GM19239 (cell line): Measurements from ENCODE around the gene FBXO36.

Experiments
- DNase-seq: peaks from one replicate; pipeline ENCODE4 v3.0.0; 2011; ENCODE audit warnings: low spot score; ENCODE audit not compliant: insufficient read length
- FAIRE-seq: peaks from 2 replicates; lab custom pipeline; 2011; peaks lifted over from hg19 to GRCh38; lab: Jason Lieb, UNC

FBXO36 gene

DNA sequence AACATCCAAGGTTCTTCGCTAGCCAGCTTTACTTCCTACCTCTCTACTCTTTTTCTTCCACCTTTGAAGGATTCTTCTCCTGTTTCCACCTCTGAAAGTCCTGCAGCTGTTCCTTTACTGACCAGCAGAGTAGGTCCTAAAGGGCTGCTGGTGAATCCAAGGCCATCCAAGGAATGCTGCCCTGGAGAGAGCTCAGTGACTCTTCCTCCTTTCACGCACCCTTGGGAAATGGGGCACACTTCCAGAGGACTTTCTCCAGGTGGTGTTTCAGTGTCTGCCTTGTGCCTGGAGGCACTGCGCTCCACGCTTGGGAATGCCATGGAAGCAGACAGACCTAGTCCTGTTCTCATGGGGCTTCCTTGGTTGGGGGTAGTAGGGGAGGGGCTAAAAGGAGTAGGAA lies 101.0 kb downstream of the FBXO36 start:
- DNase-seq (no peak), FAIRE-seq (no peak)

- FAIRE-seq (no peak), DNase-seq (no peak)
Measured at GRCh38 chr2:230042195-230042594, 119.9 kb downstream of the FBXO36 start.

DNA sequence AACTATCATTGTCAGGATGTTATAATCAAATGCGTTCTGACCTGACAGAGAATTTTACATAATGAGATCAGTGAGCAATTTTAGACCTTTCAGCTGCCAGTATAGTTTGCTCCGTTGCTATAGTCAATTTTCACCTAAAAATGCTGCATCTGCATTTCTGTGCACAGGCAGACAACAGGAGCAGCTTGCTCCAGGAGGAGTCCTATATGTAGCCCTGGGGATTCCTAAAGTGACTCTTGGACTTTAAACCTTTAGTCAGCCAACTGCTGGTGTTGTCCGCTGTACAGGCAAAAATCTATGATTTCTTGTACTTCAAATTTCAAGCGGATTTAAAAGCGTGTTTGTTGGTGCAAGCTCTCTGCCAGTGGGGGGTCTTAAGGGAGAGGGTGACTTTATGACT lies 120.7 kb downstream of the FBXO36 start:
- DNase-seq (no peak), FAIRE-seq (no peak)

- DNase-seq: no peak
- no peak for FAIRE-seq
Measured at GRCh38 chr2:230043461-230043860, 121.2 kb downstream of the FBXO36 start.

- DNase-seq (no peak), FAIRE-seq (no peak)
Measured at GRCh38 chr2:230046491-230046890, 124.2 kb downstream of the FBXO36 start.

- FAIRE-seq (no peak), DNase-seq (no peak)
Measured at GRCh38 chr2:230048010-230048671, 125.8 kb downstream of the FBXO36 start.

DNA sequence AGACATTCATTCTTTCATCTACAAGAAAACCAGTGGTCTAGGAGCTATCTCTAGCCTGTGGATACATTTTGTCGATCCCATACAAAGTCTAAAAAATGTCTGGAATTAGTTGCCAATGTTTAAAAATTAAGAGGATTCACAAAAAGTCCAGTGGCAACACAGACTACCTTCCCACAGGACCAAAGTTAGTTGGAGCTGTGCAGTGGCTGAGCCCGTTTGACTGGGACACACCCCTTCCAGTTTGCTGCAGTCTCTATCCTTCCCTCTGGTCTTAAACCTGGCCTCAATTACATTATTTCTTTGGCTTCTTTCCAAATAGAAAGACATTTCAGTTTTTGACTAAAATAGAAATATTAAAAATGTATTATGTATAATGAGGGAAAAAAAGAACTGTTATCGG lies 127.8 kb downstream of the FBXO36 start:
- DNase-seq: no peak
- FAIRE-seq: no peak

- FAIRE-seq (no peak), DNase-seq (no peak)
Measured at GRCh38 chr2:230052299-230052698, 130.0 kb downstream of the FBXO36 start.

DNA sequence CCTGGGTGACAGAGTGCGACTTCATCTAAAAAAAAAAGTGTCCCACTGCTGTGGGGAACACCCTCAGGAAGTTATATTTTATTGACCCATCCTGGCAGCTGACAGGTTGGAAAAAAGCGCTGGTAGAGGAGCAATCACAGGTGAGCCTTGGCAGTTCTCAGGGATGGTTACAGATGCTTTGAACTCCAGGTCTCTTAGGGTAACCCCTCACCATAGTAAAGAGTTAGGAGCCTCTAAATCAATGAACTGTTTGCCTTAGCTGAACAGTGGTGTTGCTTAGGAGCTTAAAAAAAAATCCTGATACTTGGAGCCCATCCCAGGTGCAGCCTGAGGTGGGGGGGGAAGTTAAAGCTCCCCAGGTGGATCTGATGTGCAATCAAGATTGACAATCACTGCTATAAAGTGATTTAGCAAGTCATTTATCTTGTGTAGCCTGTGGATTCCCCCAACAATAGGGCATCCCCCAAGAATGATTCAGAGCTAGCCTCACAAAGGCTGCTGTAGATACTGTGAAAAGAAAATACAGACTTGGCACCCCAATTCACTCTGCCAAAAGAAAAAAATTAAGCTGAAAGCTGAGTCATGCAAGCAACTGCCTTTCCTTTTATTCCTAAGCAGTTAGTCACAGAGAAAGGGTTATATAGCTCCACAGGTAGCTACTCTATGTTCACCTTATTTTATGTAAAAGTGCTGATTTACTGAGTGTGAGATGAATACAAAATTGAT lies 131.6 kb downstream of the FBXO36 start:
- no peak for FAIRE-seq
- no peak for DNase-seq

GRCh38 chr2:230060672-230061293 lies 138.5 kb downstream of the FBXO36 start:
- no peak for FAIRE-seq
- DNase-seq: no peak
